ENCODE data around the gene CFLAR.

DNA sequence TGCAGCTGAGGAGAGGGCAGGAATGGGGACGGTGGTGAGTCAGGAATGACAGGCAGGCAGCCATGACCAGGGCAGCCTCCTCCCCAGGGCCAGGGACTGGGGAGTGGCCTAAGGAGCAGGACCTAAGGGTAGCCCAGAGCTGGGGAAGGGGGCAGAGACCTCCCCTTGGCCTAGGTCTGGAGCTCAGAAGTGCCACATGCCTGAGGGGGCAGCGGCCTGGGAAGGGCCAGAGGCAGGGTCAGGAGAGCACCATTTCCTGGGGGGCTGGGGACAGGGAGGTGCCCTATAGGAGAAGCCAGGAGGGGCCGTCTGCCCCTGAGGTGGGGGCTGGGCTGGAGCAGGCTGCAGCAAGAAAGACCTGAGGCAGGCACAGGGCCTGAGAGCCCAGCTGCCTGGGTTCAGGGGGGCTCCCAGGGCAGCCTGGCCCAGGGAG is 20.9 kb downstream of the CFLAR start:
- no peak for TF ChIP-seq CTCF (CRISPR knock-in tag; IDR thresholded peaks at IDR 0.05)
- no peak for TF ChIP-seq DPF2 (CRISPR knock-in tag; IDR thresholded peaks at IDR 0.05; ENCODE audit: borderline replicate concordance, low read depth)
- no peak for TF ChIP-seq ZNF782 (CRISPR knock-in tag; IDR thresholded peaks at IDR 0.05; ENCODE audit: borderline replicate concordance)
- TF ChIP-seq PHF20 (CRISPR knock-in tag; IDR thresholded peaks at IDR 0.05): no peak
- TF ChIP-seq POLR2A (IDR thresholded peaks at IDR 0.05; ENCODE audit: insufficient read depth in 1 of 2, low read depth in 2 of 2, low read length in 2 of 2): no peak
- TF ChIP-seq, protein P1, sequence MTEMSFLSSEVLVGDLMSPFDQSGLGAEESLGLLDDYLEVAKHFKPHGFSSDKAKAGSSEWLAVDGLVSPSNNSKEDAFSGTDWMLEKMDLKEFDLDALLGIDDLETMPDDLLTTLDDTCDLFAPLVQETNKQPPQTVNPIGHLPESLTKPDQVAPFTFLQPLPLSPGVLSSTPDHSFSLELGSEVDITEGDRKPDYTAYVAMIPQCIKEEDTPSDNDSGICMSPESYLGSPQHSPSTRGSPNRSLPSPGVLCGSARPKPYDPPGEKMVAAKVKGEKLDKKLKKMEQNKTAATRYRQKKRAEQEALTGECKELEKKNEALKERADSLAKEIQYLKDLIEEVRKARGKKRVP (CRISPR knock-in tag; IDR thresholded peaks at IDR 0.05): no peak
- TF ChIP-seq, protein P2, sequence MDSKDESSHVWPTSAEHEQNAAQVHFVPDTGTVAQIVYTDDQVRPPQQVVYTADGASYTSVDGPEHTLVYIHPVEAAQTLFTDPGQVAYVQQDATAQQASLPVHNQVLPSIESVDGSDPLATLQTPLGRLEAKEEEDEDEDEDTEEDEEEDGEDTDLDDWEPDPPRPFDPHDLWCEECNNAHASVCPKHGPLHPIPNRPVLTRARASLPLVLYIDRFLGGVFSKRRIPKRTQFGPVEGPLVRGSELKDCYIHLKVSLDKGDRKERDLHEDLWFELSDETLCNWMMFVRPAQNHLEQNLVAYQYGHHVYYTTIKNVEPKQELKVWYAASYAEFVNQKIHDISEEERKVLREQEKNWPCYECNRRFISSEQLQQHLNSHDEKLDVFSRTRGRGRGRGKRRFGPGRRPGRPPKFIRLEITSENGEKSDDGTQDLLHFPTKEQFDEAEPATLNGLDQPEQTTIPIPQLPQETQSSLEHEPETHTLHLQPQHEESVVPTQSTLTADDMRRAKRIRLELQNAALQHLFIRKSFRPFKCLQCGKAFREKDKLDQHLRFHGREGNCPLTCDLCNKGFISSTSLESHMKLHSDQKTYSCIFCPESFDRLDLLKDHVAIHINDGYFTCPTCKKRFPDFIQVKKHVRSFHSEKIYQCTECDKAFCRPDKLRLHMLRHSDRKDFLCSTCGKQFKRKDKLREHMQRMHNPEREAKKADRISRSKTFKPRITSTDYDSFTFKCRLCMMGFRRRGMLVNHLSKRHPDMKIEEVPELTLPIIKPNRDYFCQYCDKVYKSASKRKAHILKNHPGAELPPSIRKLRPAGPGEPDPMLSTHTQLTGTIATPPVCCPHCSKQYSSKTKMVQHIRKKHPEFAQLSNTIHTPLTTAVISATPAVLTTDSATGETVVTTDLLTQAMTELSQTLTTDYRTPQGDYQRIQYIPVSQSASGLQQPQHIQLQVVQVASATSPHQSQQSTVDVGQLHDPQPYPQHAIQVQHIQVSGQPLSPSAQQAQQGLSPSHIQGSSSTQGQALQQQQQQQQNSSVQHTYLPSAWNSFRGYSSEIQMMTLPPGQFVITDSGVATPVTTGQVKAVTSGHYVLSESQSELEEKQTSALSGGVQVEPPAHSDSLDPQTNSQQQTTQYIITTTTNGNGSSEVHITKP (CRISPR knock-in tag; IDR thresholded peaks at IDR 0.05; ENCODE audit: low read depth): no peak
- TF ChIP-seq POLR2AphosphoS5 (IDR thresholded peaks at IDR 0.05; ENCODE audit: low read depth, low read length): no peak
- no peak for TF ChIP-seq KDM5A (IDR thresholded peaks at IDR 0.05; ENCODE audit: borderline replicate concordance, low read length)
- TF ChIP-seq, protein P3, sequence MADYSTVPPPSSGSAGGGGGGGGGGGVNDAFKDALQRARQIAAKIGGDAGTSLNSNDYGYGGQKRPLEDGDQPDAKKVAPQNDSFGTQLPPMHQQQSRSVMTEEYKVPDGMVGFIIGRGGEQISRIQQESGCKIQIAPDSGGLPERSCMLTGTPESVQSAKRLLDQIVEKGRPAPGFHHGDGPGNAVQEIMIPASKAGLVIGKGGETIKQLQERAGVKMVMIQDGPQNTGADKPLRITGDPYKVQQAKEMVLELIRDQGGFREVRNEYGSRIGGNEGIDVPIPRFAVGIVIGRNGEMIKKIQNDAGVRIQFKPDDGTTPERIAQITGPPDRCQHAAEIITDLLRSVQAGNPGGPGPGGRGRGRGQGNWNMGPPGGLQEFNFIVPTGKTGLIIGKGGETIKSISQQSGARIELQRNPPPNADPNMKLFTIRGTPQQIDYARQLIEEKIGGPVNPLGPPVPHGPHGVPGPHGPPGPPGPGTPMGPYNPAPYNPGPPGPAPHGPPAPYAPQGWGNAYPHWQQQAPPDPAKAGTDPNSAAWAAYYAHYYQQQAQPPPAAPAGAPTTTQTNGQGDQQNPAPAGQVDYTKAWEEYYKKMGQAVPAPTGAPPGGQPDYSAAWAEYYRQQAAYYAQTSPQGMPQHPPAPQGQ (CRISPR knock-in tag; IDR thresholded peaks at IDR 0.05; ENCODE audit: borderline replicate concordance): no peak
- no peak for TF ChIP-seq PAF1 (CRISPR knock-in tag; IDR thresholded peaks at IDR 0.05)
- TF ChIP-seq JUND (CRISPR knock-in tag; IDR thresholded peaks at IDR 0.05): no peak
